DMS 273 treated with DMSO at 0.1 percent for 48 hours (cell line): Measurements from ENCODE around the gene CRIM1.

Experiments
- DNase-seq: peaks from one replicate; lab custom pipeline; 2025; lab: John Stamatoyannopoulos, UW

The CRIM1 gene

GRCh38 chr2:36374585-36374984, 19.0 kb downstream of the CRIM1 start:
- DNase-seq: no peak

- DNase-seq: no peak
Measured at GRCh38 chr2:36376319-36376765, 20.8 kb downstream of the CRIM1 start.

- DNase-seq: no peak
Measured at GRCh38 chr2:36376992-36377738, 21.6 kb downstream of the CRIM1 start.

- DNase-seq: no peak
Measured at GRCh38 chr2:36379710-36380448, 24.3 kb downstream of the CRIM1 start.

GRCh38 chr2:36380624-36381481, 25.3 kb downstream of the CRIM1 start:
- DNase-seq: no peak

GRCh38 chr2:36381993-36382392, 26.4 kb downstream of the CRIM1 start:
- DNase-seq: no peak

- no peak for DNase-seq
Measured at GRCh38 chr2:36382472-36382871, 26.9 kb downstream of the CRIM1 start.

- no peak for DNase-seq
Measured at GRCh38 chr2:36383726-36384125, 28.1 kb downstream of the CRIM1 start.

GRCh38 chr2:36384454-36384853, 28.9 kb downstream of the CRIM1 start:
- DNase-seq: no peak

GRCh38 chr2:36385603-36386002, 30.0 kb downstream of the CRIM1 start:
- no peak for DNase-seq

GRCh38 chr2:36387258-36387916, 31.8 kb downstream of the CRIM1 start:
- DNase-seq: no peak

- no peak for DNase-seq
Measured at GRCh38 chr2:36388472-36388871, 32.9 kb downstream of the CRIM1 start.

- peak; percentile 27 for DNase-seq
Measured at GRCh38 chr2:36389091-36389564, 33.5 kb downstream of the CRIM1 start.

- no peak for DNase-seq
Measured at GRCh38 chr2:36389577-36389976, 34.0 kb downstream of the CRIM1 start.

GRCh38 chr2:36392571-36393255, 37.1 kb downstream of the CRIM1 start:
- no peak for DNase-seq

- DNase-seq: no peak
Measured at GRCh38 chr2:36393738-36394256, 38.2 kb downstream of the CRIM1 start.

- no peak for DNase-seq
Measured at GRCh38 chr2:36394804-36395203, 39.2 kb downstream of the CRIM1 start.

GRCh38 chr2:36395866-36396265, 40.3 kb downstream of the CRIM1 start:
- no peak for DNase-seq

- no peak for DNase-seq
Measured at GRCh38 chr2:36396878-36397539, 41.4 kb downstream of the CRIM1 start.

- no peak for DNase-seq
Measured at GRCh38 chr2:36397728-36398413, 42.3 kb downstream of the CRIM1 start.
